Endodermal cell (in vitro differentiated cells): ENCODE measurements around the gene SPRED2. TPM values are rescaled to one million over a fixed set of nuclear protein-coding genes. Genes with fewer than 3 reads are reported as not detected.

ENCODE experiments used
- DNase-seq: peaks from one replicate; pipeline ENCODE4 v3.0.0-alpha.2; 2017
- H3K27ac ChIP-seq: 2 replicates; pipeline ENCODE4 v1.5.1; 2013; ENCODE audit warnings: mild to moderate bottlenecking, low read depth, low read length, moderate library complexity
- H3K27me3 ChIP-seq: 2 replicates; pipeline ENCODE4 v1.6.1; 2013; ENCODE audit warnings: mild to moderate bottlenecking, low read length, moderate library complexity; ENCODE audit not compliant: insufficient read depth, control insufficient read depth, poor library complexity, severe bottlenecking
- H3K36me3 ChIP-seq: 2 replicates; pipeline ENCODE4 v1.7.0; 2013; ENCODE audit warnings: mild to moderate bottlenecking, low read length, moderate library complexity; ENCODE audit not compliant: control insufficient read depth, insufficient read depth
- H3K4me1 ChIP-seq: one replicate; pipeline ENCODE4 v1.7.0; 2013; ENCODE audit warnings: low read length; ENCODE audit not compliant: control insufficient read depth, insufficient read depth
- H3K4me3 ChIP-seq: 2 replicates; pipeline ENCODE4 v1.5.1; 2013; ENCODE audit warnings: mild to moderate bottlenecking, low read length, moderate library complexity
- H3K9ac ChIP-seq: 2 replicates; pipeline ENCODE4 v1.6.1; 2013; ENCODE audit warnings: mild to moderate bottlenecking, low read length, moderate library complexity; ENCODE audit not compliant: poor library complexity, severe bottlenecking; ENCODE audit errors: extremely low read depth
- H3K9me3 ChIP-seq: 2 replicates; pipeline ENCODE4 v1.6.1; 2013; ENCODE audit warnings: mild to moderate bottlenecking, low read length, moderate library complexity; ENCODE audit not compliant: control insufficient read depth
- H3K27ac Mint-ChIP-seq: 2 replicates; pipeline ENCODE4 v1.8.0; 2020; ENCODE audit warnings: mixed read lengths
- H3K27me3 Mint-ChIP-seq: 2 replicates; pipeline ENCODE4 v1.8.0; 2021; ENCODE audit warnings: mild to moderate bottlenecking, mixed read lengths; ENCODE audit not compliant: insufficient read depth
- H3K36me3 Mint-ChIP-seq: 2 replicates; pipeline ENCODE4 v1.8.0; 2020; ENCODE audit warnings: low read depth, mixed read lengths
- H3K4me1 Mint-ChIP-seq: 2 replicates; pipeline ENCODE4 v1.8.0; 2020; ENCODE audit warnings: mixed read lengths
- H3K4me3 Mint-ChIP-seq: 2 replicates; pipeline ENCODE4 v1.8.0; 2020; ENCODE audit warnings: mild to moderate bottlenecking, moderate library complexity, mixed read lengths
- H3K9me3 Mint-ChIP-seq: 2 replicates; pipeline ENCODE4 v1.8.0; 2020; ENCODE audit warnings: mild to moderate bottlenecking, mixed read lengths
- CTCF ChIP-seq: fragments of 200-600 bp; sonication (generic); conservative IDR thresholded peaks from 2 replicates; pipeline ENCODE4 v1.5.0; 2021; ENCODE audit warnings: antibody characterized with exemption, mild to moderate bottlenecking
- WGBS, 2 experiments: methylation state at CpG; one replicate each; pipeline versions ENCODE4 v1.1.5 to v1.1.7; 2013; ENCODE audit warnings: missing lambda C conversion rate in 2 of 2, mixed read lengths in 1 of 2; ENCODE audit not compliant: insufficient coverage in 1 of 2, insufficient read length in 1 of 2; 5-methylcytosine and 5-hydroxymethylcytosine counted together
- total RNA-seq, 2 donors: library from RNA; stranded (reverse); fragmentation: NEBNext Ultra II Directional in 1 of 2; extraction: Animal tissue kit (Norgen Biotek cat#: 25700) in 1 of 2; gene quantifications; 2 replicates in 1 of 2; 3 replicates in 1 of 2; pipeline ENCODE4 v1.2.1, GENCODE V29; 2021

The SPRED2 gene
- total RNA-seq, 2 donors from 2014 or later = 60.3 to 70.1 TPM

GRCh38 chr2:65388596-65389390, 43.6 kb downstream of the SPRED2 start:
- Histone ChIP-seq H3K4me3 (no peak overlapping the region), H3K36me3 (peaks cover 7% of the 10 kb centered on the region), H3K4me1 (peaks cover 11% of the 10 kb centered on the region), H3K27ac (no peak overlapping the region), H3K9me3 (no peaks in the 10 kb centered on the region), H3K9ac (no peak overlapping the region), H3K27me3 (no peaks in the 10 kb centered on the region)
- peak; percentile 48 for DNase-seq
- Mint-ChIP-seq H3K4me1 (peaks cover 41% of the 10 kb centered on the region), H3K9me3 (no peaks in the 10 kb centered on the region), H3K27ac (peak overlapping the region; percentile 18), H3K36me3 (peaks cover 3% of the 10 kb centered on the region), H3K4me3 (no peak overlapping the region), H3K27me3 (no peaks in the 10 kb centered on the region)
- WGBS, 2 experiments = 92% methylated on average over 3 of the region's 3 CpGs; no CpG with 5 or more reads in 1 of the 2 experiments
- TF ChIP-seq CTCF = no peak

- H3K27me3 ChIP-seq = no peaks in the 10 kb centered on the region
- H3K9ac ChIP-seq = no peak overlapping the region
These were observed 44.3 kb downstream of the SPRED2 start for GRCh38 chr2:65388051-65388531.

GRCh38 chr2:65386989-65387388, 45.4 kb downstream of the SPRED2 start:
- Mint-ChIP-seq H3K9me3 (no peaks in the 10 kb centered on the region), H3K4me1 (peaks cover 42% of the 10 kb centered on the region), H3K4me3 (no peak overlapping the region), H3K36me3 (peaks cover 3% of the 10 kb centered on the region), H3K27me3 (no peaks in the 10 kb centered on the region), H3K27ac (no peak overlapping the region)
- TF ChIP-seq CTCF = peak; percentile 31
- no peak for DNase-seq
- Histone ChIP-seq H3K9ac (no peak overlapping the region), H3K27ac (no peak overlapping the region), H3K9me3 (no peaks in the 10 kb centered on the region), H3K36me3 (peaks cover 15% of the 10 kb centered on the region), H3K4me3 (no peak overlapping the region), H3K4me1 (peaks cover 15% of the 10 kb centered on the region), H3K27me3 (no peaks in the 10 kb centered on the region)
- 97 to 100% methylated on average over 3 to 4 of the region's 4 CpGs for whole genome bisulfite sequencing, 2 experiments

More at GRCh38 chr2:65388051-65388531, 44.3 kb downstream of the SPRED2 start:
- no peaks in the 10 kb centered on the region for H3K9me3 ChIP-seq
- Mint-ChIP-seq H3K9me3 (no peaks in the 10 kb centered on the region), H3K27me3 (no peaks in the 10 kb centered on the region), H3K36me3 (peaks cover 3% of the 10 kb centered on the region), H3K4me1 (peaks cover 42% of the 10 kb centered on the region), H3K4me3 (no peak overlapping the region), H3K27ac (peak overlapping the region; percentile 18)
- DNase-seq = no peak
- no peak overlapping the region for H3K27ac ChIP-seq
- peaks cover 8% of the 10 kb centered on the region for H3K36me3 ChIP-seq
- peaks cover 15% of the 10 kb centered on the region for H3K4me1 ChIP-seq
- H3K4me3 ChIP-seq = no peak overlapping the region
- no peak for TF ChIP-seq CTCF
- WGBS, 2 experiments = 90 to 96% methylated on average over 15 to 16 of the region's 16 CpGs
